Lower leg skin (tissue), 4 donors: ENCODE results near the gene CORO2A. TPM values are rescaled to one million over a fixed set of nuclear protein-coding genes. Genes with fewer than 3 reads are reported as not detected.

Experiments
- DNase-seq, 2 donors: peaks; one replicate each; pipeline ENCODE4 v3.0.0-alpha.2; 2019; ENCODE audit warnings: low spot score in 2 of 2
- H3K4me3 ChIP-seq: fragments of 200-600 bp; sonication (generic); 2 replicates; pipeline ENCODE4 v1.5.1; 2017; ENCODE audit warnings: mild to moderate bottlenecking, low read depth; ENCODE audit not compliant: poor library complexity, severe bottlenecking
- POLR2A ChIP-seq, 2 donors: fragments of 450-650 bp; IDR thresholded peaks; one replicate each; pipeline ENCODE4 v1.6.1; 2016 to 2017; ENCODE audit warnings: antibody characterized with exemption in 2 of 2, mild to moderate bottlenecking in 1 of 2, moderate library complexity in 1 of 2
- WGBS, 2 donors: methylation state at CpG; one replicate each; pipeline ENCODE4 v1.1.5; 2018; 5-methylcytosine and 5-hydroxymethylcytosine counted together
- intact Hi-C: fragments of 100-400 bp; cut with DNase I; formaldehyde crosslinking; loops from one replicate; pipeline ENCODE4 v1.15.0; 2023; ENCODE audit warnings: low total_unique reads
- total RNA-seq, 4 donors: library from RNA; depleted of rRNA; stranded (reverse); fragments of >200 nt; gene quantifications; one replicate each; pipeline ENCODE4 v1.1.0, GENCODE V29; 2016
- TF ChIP-seq, protein P1 (sequence below), 3 donors: fragments of 450-650 bp; IDR thresholded peaks; one replicate each; pipeline ENCODE4 v1.5.1; 2016; ENCODE audit warnings: antibody characterized with exemption in 3 of 3, mild to moderate bottlenecking in 3 of 3, moderate library complexity in 2 of 3

CORO2A gene
- total RNA-seq, 4 donors from 2014 or later = 20.8 to 31.4 (median 25.4) TPM

DNA sequence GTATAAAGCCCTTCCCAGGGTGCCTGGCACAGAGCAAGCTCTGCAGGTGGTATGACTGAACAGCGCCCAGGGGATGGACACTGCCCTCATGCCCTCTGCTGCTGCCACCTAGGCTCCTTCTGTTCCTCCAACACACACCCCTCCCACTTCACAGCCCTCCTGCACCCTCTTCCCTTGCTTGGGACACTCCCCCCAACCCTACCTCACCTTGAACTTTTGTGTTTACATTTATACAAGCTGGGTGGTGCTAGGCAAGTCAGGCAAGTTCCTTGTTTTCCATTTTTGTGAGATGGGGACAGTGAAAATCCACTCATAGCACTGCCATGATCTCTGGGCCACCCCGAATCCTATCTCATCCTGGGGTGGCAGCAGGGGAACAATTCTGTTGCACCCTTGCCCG, 18.8 kb upstream of the CORO2A start:
- TF ChIP-seq, protein P1, sequence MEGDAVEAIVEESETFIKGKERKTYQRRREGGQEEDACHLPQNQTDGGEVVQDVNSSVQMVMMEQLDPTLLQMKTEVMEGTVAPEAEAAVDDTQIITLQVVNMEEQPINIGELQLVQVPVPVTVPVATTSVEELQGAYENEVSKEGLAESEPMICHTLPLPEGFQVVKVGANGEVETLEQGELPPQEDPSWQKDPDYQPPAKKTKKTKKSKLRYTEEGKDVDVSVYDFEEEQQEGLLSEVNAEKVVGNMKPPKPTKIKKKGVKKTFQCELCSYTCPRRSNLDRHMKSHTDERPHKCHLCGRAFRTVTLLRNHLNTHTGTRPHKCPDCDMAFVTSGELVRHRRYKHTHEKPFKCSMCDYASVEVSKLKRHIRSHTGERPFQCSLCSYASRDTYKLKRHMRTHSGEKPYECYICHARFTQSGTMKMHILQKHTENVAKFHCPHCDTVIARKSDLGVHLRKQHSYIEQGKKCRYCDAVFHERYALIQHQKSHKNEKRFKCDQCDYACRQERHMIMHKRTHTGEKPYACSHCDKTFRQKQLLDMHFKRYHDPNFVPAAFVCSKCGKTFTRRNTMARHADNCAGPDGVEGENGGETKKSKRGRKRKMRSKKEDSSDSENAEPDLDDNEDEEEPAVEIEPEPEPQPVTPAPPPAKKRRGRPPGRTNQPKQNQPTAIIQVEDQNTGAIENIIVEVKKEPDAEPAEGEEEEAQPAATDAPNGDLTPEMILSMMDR (IDR thresholded peaks at IDR 0.05) = no peak
- TF ChIP-seq POLR2A (IDR thresholded peaks at IDR 0.05) = no peak
- intact Hi-C loops = loop anchor here (5.0 kb wide), 1 partner anchor 51 kb away; no protein-coding TSS in a partner anchor
- WGBS, 2 donors = 91% methylated on average over 3 of the region's 3 CpGs
- no peak overlapping the region for H3K4me3 ChIP-seq
- no peak for DNase-seq

DNA sequence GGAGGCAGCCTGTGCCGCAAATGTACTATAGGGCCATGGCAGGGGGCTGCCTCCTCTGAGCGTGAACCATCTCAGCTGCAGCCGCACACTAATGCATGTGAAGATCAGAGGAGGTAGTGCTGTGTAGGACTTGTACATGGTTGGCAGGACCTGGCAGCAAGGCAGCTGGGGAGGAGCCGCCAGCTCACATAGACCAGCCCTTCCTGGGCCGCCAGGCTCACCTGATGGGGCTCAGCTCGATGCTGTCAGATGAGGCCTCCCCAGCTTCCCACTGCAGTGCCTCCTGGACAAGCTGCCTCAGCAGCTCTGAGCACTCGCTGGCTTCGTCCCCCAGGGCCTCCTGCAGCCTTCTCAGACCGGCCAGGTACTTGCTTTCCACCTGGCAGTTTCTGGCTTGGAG, 18.0 kb upstream of the CORO2A start:
- no peak for DNase-seq
- intact Hi-C loops = loop anchor here (5.0 kb wide), 1 partner anchor 52 kb away; no protein-coding TSS in a partner anchor
- 53 to 56% methylated on average over 6 to 9 of the region's 9 CpGs for WGBS, 2 donors
- no peak overlapping the region for H3K4me3 ChIP-seq
- TF ChIP-seq, protein P1 (IDR thresholded peaks at IDR 0.05) = no peak

DNA sequence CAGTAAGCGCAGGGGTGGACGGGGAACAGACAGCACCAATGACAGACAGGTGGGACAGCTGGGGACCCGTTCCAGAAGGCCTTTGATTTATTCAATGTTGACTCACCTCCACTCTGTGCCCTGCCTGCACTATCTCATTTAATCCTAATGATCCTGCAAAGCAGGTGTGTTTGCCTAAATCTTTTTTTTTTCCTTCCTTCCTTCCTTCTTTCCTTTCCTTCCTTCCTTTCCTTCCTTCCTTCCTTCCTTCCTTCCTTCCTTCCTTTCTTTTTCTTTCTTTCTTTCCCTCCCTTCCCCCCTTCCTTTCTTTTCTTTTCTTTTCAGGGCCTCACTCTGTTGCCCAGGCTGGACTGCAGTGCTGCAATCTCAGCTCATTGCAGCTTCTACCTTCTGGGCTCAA, 17.1 kb upstream of the CORO2A start:
- 75 to 85% methylated on average over 3 of the region's 3 CpGs for WGBS, 2 donors
- no peak for DNase-seq
- TF ChIP-seq POLR2A (IDR thresholded peaks at IDR 0.05) = no peak
- TF ChIP-seq, protein P1 (IDR thresholded peaks at IDR 0.05) = no peak
- intact Hi-C loops = loop anchor here (10.0 kb wide), 1 partner anchor 135 kb away; no protein-coding TSS in a partner anchor
- no peak overlapping the region for H3K4me3 ChIP-seq

DNA sequence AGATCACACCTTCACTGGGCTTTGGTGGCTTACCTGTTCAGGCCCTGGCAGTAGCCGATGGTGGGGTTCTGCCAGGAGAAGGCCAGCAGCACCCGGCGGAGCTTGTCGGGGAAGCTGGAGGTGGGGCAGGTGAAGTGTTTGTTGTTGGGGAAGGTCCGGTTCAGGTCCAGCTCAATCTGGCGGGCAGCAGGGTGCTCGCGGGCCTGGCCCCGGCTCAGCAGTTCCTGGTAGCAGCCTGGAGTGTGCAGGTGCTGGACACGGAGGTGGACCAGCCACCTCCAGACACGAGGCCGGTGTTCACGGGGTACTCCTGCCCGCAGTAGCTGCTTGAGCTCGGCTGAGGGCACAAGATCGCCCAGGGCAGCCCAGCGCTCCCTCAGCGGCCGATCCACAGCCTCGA, 16.2 kb upstream of the CORO2A start:
- no peak for DNase-seq
- H3K4me3 ChIP-seq = no peak overlapping the region
- 95% methylated on average over 17 to 20 of the region's 20 CpGs for WGBS, 2 donors
- intact Hi-C loops = loop anchor here (10.0 kb wide), 1 partner anchor 134 kb away; no protein-coding TSS in a partner anchor
- TF ChIP-seq, protein P1 (IDR thresholded peaks at IDR 0.05) = no peak
- TF ChIP-seq POLR2A (IDR thresholded peaks at IDR 0.05) = no peak

DNA sequence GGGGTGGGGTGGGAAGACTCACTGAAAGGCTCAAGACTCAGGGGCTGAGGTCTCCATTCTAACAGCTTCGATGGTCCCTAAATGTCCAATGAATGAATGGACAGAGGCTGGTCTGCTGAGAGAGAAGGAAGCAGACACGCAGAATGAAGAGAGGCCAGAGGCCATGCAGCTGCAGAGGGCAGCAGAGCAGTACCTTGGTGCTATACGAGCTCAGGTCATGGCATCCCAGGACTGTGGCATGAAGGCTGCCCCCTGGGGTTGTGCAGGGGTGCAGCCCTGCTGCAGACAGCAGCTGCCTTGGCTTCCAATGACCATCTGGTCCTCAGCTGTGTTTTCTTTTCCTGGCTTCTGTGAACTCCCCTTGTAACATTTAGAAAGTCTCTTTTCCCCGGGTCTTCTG, 15.2 kb upstream of the CORO2A start:
- H3K4me3 ChIP-seq = no peak overlapping the region
- 80 to 81% methylated on average over 4 of the region's 4 CpGs for WGBS, 2 donors
- intact Hi-C loops = loop anchor here (10.0 kb wide), 1 partner anchor 133 kb away; no protein-coding TSS in a partner anchor
- TF ChIP-seq, protein P1 (IDR thresholded peaks at IDR 0.05) = no peak
- no peak for TF ChIP-seq POLR2A (IDR thresholded peaks at IDR 0.05)
- DNase-seq = no peak

DNA sequence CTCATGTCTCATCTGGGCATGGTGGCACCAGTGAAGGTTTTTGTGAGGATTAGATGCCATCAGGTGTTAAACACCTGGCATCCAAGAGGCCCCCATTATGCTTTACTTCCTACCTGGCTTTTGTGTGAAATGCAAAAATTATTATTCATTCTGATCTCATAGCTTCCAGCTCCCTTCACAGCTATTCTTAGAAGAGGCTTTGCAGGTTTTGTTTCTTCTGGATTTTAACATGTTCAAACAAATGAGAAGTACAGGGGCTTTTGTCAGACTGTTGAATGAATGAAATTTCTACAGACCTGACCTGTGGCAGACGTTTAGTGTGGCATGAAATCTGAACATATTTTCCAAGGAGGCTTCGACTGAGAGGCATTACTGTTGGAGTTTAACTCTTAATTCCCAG, 14.3 kb upstream of the CORO2A start:
- no peak for DNase-seq
- intact Hi-C loops = loop anchor here (10.0 kb wide), 1 partner anchor 132 kb away; no protein-coding TSS in a partner anchor
- no peak overlapping the region for H3K4me3 ChIP-seq
- no peak for TF ChIP-seq POLR2A (IDR thresholded peaks at IDR 0.05)
- TF ChIP-seq, protein P1 (IDR thresholded peaks at IDR 0.05) = no peak
- WGBS, 2 donors = 12 to 14% methylated on average over 2 of the region's 2 CpGs
